PFSK-1 (cell line): ENCODE results near the gene RBMS3.

Source experiments
- FOXP2 ChIP-seq: optimal IDR thresholded peaks from 2 replicates; pipeline ENCODE3; 2011; ENCODE audit warnings: borderline replicate concordance, control low read depth, inconsistent platforms; ENCODE audit not compliant: insufficient read depth; ENCODE audit errors: extremely low read length, extremely low read depth
- POLR2AphosphoS5 ChIP-seq: IDR thresholded peaks from 2 replicates; pipeline ENCODE4 v1.6.1; 2012; ENCODE audit warnings: low read depth, mild to moderate bottlenecking, control low read depth, low read length, moderate library complexity
- SIN3A ChIP-seq: IDR thresholded peaks from 2 replicates; pipeline ENCODE4 v1.6.1; 2012; ENCODE audit warnings: mild to moderate bottlenecking, low read length, moderate library complexity, borderline replicate concordance; ENCODE audit not compliant: insufficient read depth

- no peak for TF ChIP-seq POLR2AphosphoS5
- no peak for TF ChIP-seq FOXP2
- no peak for TF ChIP-seq SIN3A
These were observed 5.8 kb downstream of the RBMS3 start for GRCh38 chr3:29286478-29287240.
